WTC11 (cell line): Measurements from ENCODE around the gene ACOX3. TPM values are rescaled to one million over a fixed set of nuclear protein-coding genes. Genes with fewer than 3 reads are reported as not detected.

Source experiments
- ATAC-seq: fragments of 200-7000 bp; cut with Tn5 transposase; 2 replicates; pipeline ENCODE4 v1.10.0; 2021; ENCODE audit warnings: mild to moderate bottlenecking, moderate library complexity
- CTCF ChIA-PET: fragments of 300-600 bp; sonication (Branson Sonifier 250); formaldehyde crosslinking; loops from one replicate; lab custom pipeline; 2021; ENCODE audit warnings: antibody characterized with exemption; lab: Charles Lee
- POLR2A ChIA-PET: fragments of 350-600 bp; sonication (Branson Sonifier 250); formaldehyde crosslinking; loops from one replicate; lab custom pipeline; 2021; ENCODE audit warnings: antibody characterized with exemption; lab: Charles Lee
- DNase-seq: peaks from one replicate; pipeline ENCODE4 v3.0.0; 2021; ENCODE audit warnings: low spot score
- H3K27ac Mint-ChIP-seq: 2 replicates; pipeline ENCODE4 v1.8.0; 2021; ENCODE audit warnings: mixed read lengths
- H3K27me3 Mint-ChIP-seq: 2 replicates; pipeline ENCODE4 v1.8.0; 2021; ENCODE audit warnings: low read depth, mild to moderate bottlenecking, moderate library complexity, mixed read lengths
- H3K36me3 Mint-ChIP-seq: 2 replicates; pipeline ENCODE4 v1.8.0; 2021; ENCODE audit warnings: mixed read lengths
- H3K4me1 Mint-ChIP-seq: 2 replicates; pipeline ENCODE4 v1.8.0; 2022; ENCODE audit warnings: mixed read lengths
- H3K4me3 Mint-ChIP-seq: 2 replicates; pipeline ENCODE4 v1.8.0; 2021; ENCODE audit warnings: mild to moderate bottlenecking, moderate library complexity, mixed read lengths
- H3K9me3 Mint-ChIP-seq: 2 replicates; pipeline ENCODE4 v1.8.0; 2021; ENCODE audit warnings: mixed read lengths
- ARID4B ChIP-seq: sonication (generic); formaldehyde crosslinking; IDR thresholded peaks from 2 replicates; pipeline ENCODE4 v1.8.0; 2023; ENCODE audit warnings: missing genetic modification reagents, mild to moderate bottlenecking, borderline replicate concordance
- ATF1 ChIP-seq: sonication (generic); formaldehyde crosslinking; IDR thresholded peaks from 2 replicates; pipeline ENCODE4 v1.8.1; 2023; ENCODE audit warnings: mild to moderate bottlenecking, moderate library complexity, missing genetic modification reagents
- CBFB ChIP-seq: sonication (generic); formaldehyde crosslinking; IDR thresholded peaks from 2 replicates; pipeline ENCODE4 v1.8.1; 2022; ENCODE audit warnings: mild to moderate bottlenecking, low read depth, missing genetic modification reagents
- CREB1 ChIP-seq: sonication (generic); formaldehyde crosslinking; IDR thresholded peaks from 2 replicates; pipeline ENCODE4 v1.8.0; 2023; ENCODE audit warnings: mild to moderate bottlenecking, missing genetic modification reagents
- FOXK1 ChIP-seq: sonication (generic); formaldehyde crosslinking; IDR thresholded peaks from 2 replicates; pipeline ENCODE4 v1.8.0; 2022; ENCODE audit warnings: mild to moderate bottlenecking, moderate library complexity, missing genetic modification reagents
- GRHL2 ChIP-seq: fragments of 250-450 bp; sonication (Bioruptor Pico); IDR thresholded peaks from 2 replicates; pipeline ENCODE4 v1.8.0; 2022; ENCODE audit warnings: mild to moderate bottlenecking, moderate library complexity; ENCODE audit not compliant: insufficient replicate concordance, severe bottlenecking
- HMGA2 ChIP-seq: fragments of 250-450 bp; sonication (Bioruptor Pico); IDR thresholded peaks from 2 replicates; pipeline ENCODE4 v1.4.0; 2021; ENCODE audit warnings: mild to moderate bottlenecking, moderate library complexity
- IRF2 ChIP-seq: sonication (generic); formaldehyde crosslinking; IDR thresholded peaks from 2 replicates; pipeline ENCODE4 v1.8.0; 2022; ENCODE audit warnings: low read depth, missing genetic modification reagents, borderline replicate concordance
- JAZF1 ChIP-seq: fragments of 250-450 bp; sonication (Bioruptor Pico); IDR thresholded peaks from 2 replicates; pipeline ENCODE4 v1.9.0; 2021; ENCODE audit warnings: moderate library complexity, mild to moderate bottlenecking, inconsistent platforms
- MLX ChIP-seq: sonication (generic); formaldehyde crosslinking; IDR thresholded peaks from 2 replicates; pipeline ENCODE4 v1.8.1; 2023; ENCODE audit warnings: mild to moderate bottlenecking, missing genetic modification reagents, moderate library complexity
- NFYB ChIP-seq: sonication (generic); formaldehyde crosslinking; conservative IDR thresholded peaks from 2 replicates; pipeline ENCODE4 v1.8.0; 2022; ENCODE audit warnings: low read depth, missing genetic modification reagents
- NR3C1 ChIP-seq: sonication (generic); formaldehyde crosslinking; conservative IDR thresholded peaks from 2 replicates; pipeline ENCODE4 v1.8.1; 2023; ENCODE audit warnings: low read depth, mild to moderate bottlenecking, missing genetic modification reagents
- OVOL2 ChIP-seq: fragments of 250-450 bp; sonication (Bioruptor Pico); IDR thresholded peaks from 2 replicates; pipeline ENCODE4 v1.9.0; 2021; ENCODE audit warnings: mild to moderate bottlenecking, borderline replicate concordance
- SP1 ChIP-seq: sonication (generic); formaldehyde crosslinking; conservative IDR thresholded peaks from 2 replicates; pipeline ENCODE4 v1.8.1; 2022; ENCODE audit warnings: missing genetic modification reagents
- TEAD4 ChIP-seq: sonication (generic); formaldehyde crosslinking; IDR thresholded peaks from 2 replicates; pipeline ENCODE4 v1.8.0; 2022; ENCODE audit warnings: mild to moderate bottlenecking, missing genetic modification reagents
- ZNF121 ChIP-seq: sonication (generic); formaldehyde crosslinking; IDR thresholded peaks from 2 replicates; pipeline ENCODE4 v1.8.0; 2023; ENCODE audit warnings: missing genetic modification reagents
- ZNF263 ChIP-seq: sonication (generic); formaldehyde crosslinking; IDR thresholded peaks from 2 replicates; pipeline ENCODE4 v1.8.1; 2022; ENCODE audit warnings: low read depth, mild to moderate bottlenecking, moderate library complexity, missing genetic modification reagents
- ZNF512 ChIP-seq: sonication (generic); formaldehyde crosslinking; IDR thresholded peaks from 2 replicates; pipeline ENCODE4 v1.8.1; 2022; ENCODE audit warnings: missing genetic modification reagents, borderline replicate concordance
- total RNA-seq: library from RNA; stranded (reverse); gene quantifications from 3 replicates; pipeline ENCODE4 v1.2.3, GENCODE V29; 2021

The ACOX3 gene
- total RNA-seq, 1 experiment from 2014 or later: 10.7 TPM

- H3K27me3 Mint-ChIP-seq: no peaks in the 10 kb centered on the region
- DNase-seq (no peak), ATAC-seq (no peak)
- H3K4me1 Mint-ChIP-seq: no peaks in the 10 kb centered on the region; the same call in 1 of the 2 replicates
- ChIA-PET POLR2A (no interaction called here), CTCF (no interaction called here)
- H3K36me3 Mint-ChIP-seq: no peaks in the 10 kb centered on the region
- 0 out of 2 replicates have a peak overlapping the region, but pooled peaks have one; percentile 17 for H3K27ac Mint-ChIP-seq
- no peaks in the 10 kb centered on the region for H3K9me3 Mint-ChIP-seq
- H3K4me3 Mint-ChIP-seq: no peak overlapping the region
- no peak for TF ChIP-seq HMGA2 (CRISPR knock-in tag)
- no peak for TF ChIP-seq NR3C1
- TF ChIP-seq ARID4B (CRISPR knock-in tag): no peak
- no peak for TF ChIP-seq CBFB
- TF ChIP-seq MLX (CRISPR knock-in tag): no peak
- no peak for TF ChIP-seq ZNF512 (CRISPR knock-in tag)
- TF ChIP-seq CREB1 (CRISPR knock-in tag): no peak
- no peak for TF ChIP-seq TEAD4 (CRISPR knock-in tag)
- TF ChIP-seq OVOL2 (CRISPR knock-in tag): no peak
- TF ChIP-seq FOXK1 (CRISPR knock-in tag): no peak
- no peak for TF ChIP-seq GRHL2 (CRISPR knock-in tag)
These were observed 56.9 kb downstream of the ACOX3 start for GRCh38 chr4:8383451-8384160.

- CTCF ChIA-PET: no interaction called here
- H3K36me3 Mint-ChIP-seq: no peaks in the 10 kb centered on the region
- no peaks in the 10 kb centered on the region; the same call in 1 of the 2 replicates for H3K4me1 Mint-ChIP-seq
- no peak overlapping the region for H3K27ac Mint-ChIP-seq
- no peak for DNase-seq
- no peak overlapping the region for H3K4me3 Mint-ChIP-seq
- ATAC-seq: no peak
- no peaks in the 10 kb centered on the region for H3K27me3 Mint-ChIP-seq
- H3K9me3 Mint-ChIP-seq: no peaks in the 10 kb centered on the region
- TF ChIP-seq JAZF1 (CRISPR knock-in tag): no peak
- no peak for TF ChIP-seq ZNF121 (CRISPR knock-in tag)
- TF ChIP-seq SP1 (CRISPR knock-in tag): no peak
- TF ChIP-seq ZNF263 (CRISPR knock-in tag): no peak
- TF ChIP-seq FOXK1 (CRISPR knock-in tag): no peak
- TF ChIP-seq ATF1: no peak
- no peak for TF ChIP-seq NFYB (CRISPR knock-in tag)
- no peak for TF ChIP-seq IRF2 (CRISPR knock-in tag)
- POLR2A ChIA-PET: no interaction called here
These were observed 57.5 kb downstream of the ACOX3 start for GRCh38 chr4:8383016-8383415.
